HepG2 (cell line): ENCODE results near the gene AHSG. TPM values are rescaled to one million over a fixed set of nuclear protein-coding genes. Genes with fewer than 3 reads are reported as not detected.
"Not testable (repeated sequence)": the region's sequence is repeated elsewhere in the genome, so short reads cannot be mapped to it uniquely, and the experiment has no call there.

ENCODE experiments used
- ATAC-seq: fragments of 200-7000 bp; cut with Tn5 transposase; 3 replicates; pipeline ENCODE4 v1.9.1; 2020; ENCODE audit warnings: mild to moderate bottlenecking, moderate library complexity
- BruUV-seq: library from RNA; stranded (reverse); fragments of 400-500 nt; replicated peaks from 2 replicates; lab custom pipeline; 2021; lab: Mats Ljungman, UMichigan
- CTCF ChIA-PET: fragments of 300-600 bp; formaldehyde crosslinking; extraction: SDS; loops from one replicate; lab custom pipeline; 2021; ENCODE audit warnings: low total read pairs, inconsistent platforms, low intra/inter-chr PET ratio; lab: Yijun Ruan, JAX
- POLR2A ChIA-PET: fragments of 350-600 bp; sonication (Branson Sonifier 250); formaldehyde crosslinking; loops from one replicate; lab custom pipeline; 2020; ENCODE audit warnings: antibody characterized with exemption, inconsistent platforms; lab: Yijun Ruan, JAX
- DNase-seq: peaks from one replicate; pipeline ENCODE4 v3.0.0-alpha.2; 2015; ENCODE audit warnings: low spot score
- FAIRE-seq: peaks from 3 replicates; lab custom pipeline; 2011; peaks lifted over from hg19 to GRCh38; lab: Jason Lieb, UNC
- H2AFZ ChIP-seq: one replicate; pipeline ENCODE4 v1.6.1; 2011; ENCODE audit warnings: low read length, inconsistent platforms
- H3K27ac ChIP-seq: fragments of 300-600 bp; 3 replicates; pipeline ENCODE4 v1.8.0; 2011; ENCODE audit warnings: mixed run types, mild to moderate bottlenecking, mixed read lengths, low read length, inconsistent platforms; ENCODE audit not compliant: insufficient read depth; ENCODE audit errors: extremely low read length
- H3K27me3 ChIP-seq, 2 experiments: fragments of 200-600 bp in 1 of 2; 2 replicates in 1 of 2; 3 replicates in 1 of 2; pipeline versions ENCODE4 v1.6.0 to v1.8.0; 2011; ENCODE audit warnings: low read length in 2 of 2, mild to moderate bottlenecking in 2 of 2, moderate library complexity in 2 of 2, inconsistent platforms in 1 of 2; ENCODE audit not compliant: insufficient read depth in 2 of 2, control insufficient read depth in 1 of 2
- H3K36me3 ChIP-seq, 2 experiments: fragments of 200-600 bp in 1 of 2; replicated peaks in 1 of 2; 2 replicates in 1 of 2; 3 replicates in 1 of 2; pipeline versions ENCODE4 v1.5.1 to v1.8.0; 2011; ENCODE audit warnings: low read length in 2 of 2, inconsistent platforms in 1 of 2; ENCODE audit not compliant: insufficient read depth in 2 of 2, control insufficient read depth in 1 of 2
- H3K4me1 ChIP-seq: 2 replicates; pipeline ENCODE4 v1.5.1; 2012; ENCODE audit warnings: low read length, inconsistent platforms; ENCODE audit not compliant: insufficient read depth
- H3K4me2 ChIP-seq: 2 replicates; pipeline ENCODE4 v1.6.0; 2011; ENCODE audit warnings: low read depth, low read length, inconsistent platforms
- H3K4me3 ChIP-seq, 3 experiments: fragments of 200-600 bp in 1 of 3; sonication (generic), shearing (Covaris generic) in 1 of 3; replicated peaks in 1 of 3; 2 replicates each; pipeline ENCODE4 v1.5.1; 2011 to 2016; ENCODE audit warnings: low read length in 3 of 3, inconsistent platforms in 2 of 3, low read depth in 2 of 3, mild to moderate bottlenecking in 2 of 3, control low read depth in 1 of 3, mixed read lengths in 1 of 3; ENCODE audit not compliant: insufficient read depth in 1 of 3
- H3K79me2 ChIP-seq: one replicate; pipeline ENCODE4 v1.6.1; 2011; ENCODE audit warnings: low read length, inconsistent platforms; ENCODE audit not compliant: insufficient read depth
- H3K9ac ChIP-seq: 2 replicates; pipeline ENCODE4 v1.6.0; 2011; ENCODE audit warnings: mild to moderate bottlenecking, low read depth, low read length, inconsistent platforms; ENCODE audit not compliant: insufficient read depth
- H3K9me3 ChIP-seq: 2 replicates; pipeline ENCODE4 v1.5.1; 2012; ENCODE audit warnings: mild to moderate bottlenecking, low read length
- H4K20me1 ChIP-seq: 2 replicates; pipeline ENCODE4 v1.6.0; 2011; ENCODE audit warnings: inconsistent platforms, mild to moderate bottlenecking, low read length, moderate library complexity; ENCODE audit not compliant: insufficient read depth
- ATF2 ChIP-seq: sonication (generic); formaldehyde crosslinking; IDR thresholded peaks from 2 replicates; pipeline ENCODE4 v1.4.0; 2020; ENCODE audit warnings: missing genetic modification reagents
- BRCA1 ChIP-seq: sonication (generic); formaldehyde crosslinking; IDR thresholded peaks from 2 replicates; pipeline ENCODE4 v1.4.0; 2020; ENCODE audit warnings: missing genetic modification reagents
- CBFB ChIP-seq: sonication (generic); formaldehyde crosslinking; IDR thresholded peaks from 2 replicates; pipeline ENCODE4 v1.4.0; 2020; ENCODE audit warnings: missing genetic modification reagents
- ELF1 ChIP-seq: sonication (generic); formaldehyde crosslinking; IDR thresholded peaks from 2 replicates; pipeline ENCODE4 v1.4.0; 2020; ENCODE audit warnings: missing genetic modification reagents
- ELF3 ChIP-seq: IDR thresholded peaks from 2 replicates; pipeline ENCODE4 v1.6.1; 2016; ENCODE audit warnings: missing genetic modification reagents, missing compliant biosample characterization
- FOXO1 ChIP-seq: sonication (generic); formaldehyde crosslinking; IDR thresholded peaks from 2 replicates; pipeline ENCODE4 v1.4.0; 2020; ENCODE audit warnings: missing genetic modification reagents
- GATAD1 ChIP-seq: IDR thresholded peaks from 2 replicates; pipeline ENCODE4 v1.6.1; 2016; ENCODE audit warnings: missing genetic modification reagents, missing compliant biosample characterization
- HMG20A ChIP-seq: IDR thresholded peaks from 2 replicates; pipeline ENCODE4 v1.6.1; 2016; ENCODE audit warnings: borderline replicate concordance
- HNF4A ChIP-seq: sonication (generic); formaldehyde crosslinking; IDR thresholded peaks from 2 replicates; pipeline ENCODE4 v1.4.0; 2020; ENCODE audit warnings: missing genetic modification reagents
- HOXA7 ChIP-seq: sonication (generic); formaldehyde crosslinking; IDR thresholded peaks from 2 replicates; pipeline ENCODE4 v1.8.1; 2022; ENCODE audit warnings: mild to moderate bottlenecking, missing genetic modification reagents, moderate library complexity
- IRF2 ChIP-seq: IDR thresholded peaks from 2 replicates; pipeline ENCODE4 v1.6.1; 2018; ENCODE audit warnings: missing genetic modification reagents, missing compliant biosample characterization
- KAT2B ChIP-seq: fragments of 150-350 bp; IDR thresholded peaks from 2 replicates; pipeline ENCODE4 v1.6.1; 2014; ENCODE audit warnings: low read depth, low read length, borderline replicate concordance
- NFIC ChIP-seq: IDR thresholded peaks from 2 replicates; pipeline ENCODE4 v1.6.1; 2012; ENCODE audit warnings: mild to moderate bottlenecking, low read length, inconsistent platforms
- NONO ChIP-seq, 2 experiments: fragments of 450-650 bp in 1 of 2; sonication (generic) in 1 of 2; formaldehyde crosslinking in 1 of 2; IDR thresholded peaks in 1 of 2; conservative IDR thresholded peaks in 1 of 2; 2 replicates each; pipeline versions ENCODE4 v1.6.1 to v1.8.0; 2017 to 2022; ENCODE audit warnings: mild to moderate bottlenecking in 1 of 2, missing genetic modification reagents in 1 of 2, moderate library complexity in 1 of 2
- NR2F2 ChIP-seq: IDR thresholded peaks from 2 replicates; pipeline ENCODE4 v1.6.1; 2012; ENCODE audit warnings: low read depth, inconsistent platforms, borderline replicate concordance
- PITX1 ChIP-seq: sonication (generic); formaldehyde crosslinking; IDR thresholded peaks from 2 replicates; pipeline ENCODE4 v1.5.1; 2020; ENCODE audit warnings: mild to moderate bottlenecking, missing genetic modification reagents
- POGZ ChIP-seq: sonication (generic); formaldehyde crosslinking; IDR thresholded peaks from 2 replicates; pipeline ENCODE4 v1.4.0; 2020; ENCODE audit warnings: mild to moderate bottlenecking, missing genetic modification reagents
- REPIN1 ChIP-seq: sonication (generic); formaldehyde crosslinking; IDR thresholded peaks from 2 replicates; pipeline ENCODE4 v1.8.0; 2022; ENCODE audit warnings: missing genetic modification reagents, low read depth, mild to moderate bottlenecking, borderline replicate concordance
- SPEN ChIP-seq: sonication (generic); formaldehyde crosslinking; IDR thresholded peaks from 2 replicates; pipeline ENCODE4 v1.5.1; 2020; ENCODE audit warnings: low read depth, mild to moderate bottlenecking, missing genetic modification reagents
- THAP11 ChIP-seq: IDR thresholded peaks from 2 replicates; pipeline ENCODE4 v1.6.1; 2016; ENCODE audit warnings: missing biosample characterization, missing genetic modification reagents
- ZBTB25 ChIP-seq: IDR thresholded peaks from 2 replicates; pipeline ENCODE4 v1.6.1; 2018; ENCODE audit warnings: missing genetic modification reagents
- ZMYM4 ChIP-seq: sonication (generic); formaldehyde crosslinking; IDR thresholded peaks from 2 replicates; pipeline ENCODE4 v1.8.1; 2023; ENCODE audit warnings: mild to moderate bottlenecking, missing genetic modification reagents
- ZNF317 ChIP-seq: sonication (generic); formaldehyde crosslinking; IDR thresholded peaks from 2 replicates; pipeline ENCODE4 v1.5.0; 2020; ENCODE audit warnings: mild to moderate bottlenecking, missing genetic modification reagents
- WGBS: methylation state at CpG from one replicate; pipeline ENCODE4 v1.1.6; 2017; ENCODE audit warnings: low lambda C conversion rate; 5-methylcytosine and 5-hydroxymethylcytosine counted together
- in situ Hi-C: cut with HindIII; loops from 2 replicates; pipeline ENCODE4 v1.10.0; 2017; ENCODE audit warnings: low pct_unique_long_range_greater_than_20kb; ENCODE audit not compliant: extremely low pct_ligation_motif_present
- intact Hi-C: fragments of 100-400 bp; cut with micrococcal nuclease; formaldehyde crosslinking; loops from one replicate; pipeline ENCODE4 v1.10.0; 2022; ENCODE audit not compliant: unreplicated experiment
- polyA plus RNA-seq, 8 experiments: library from polyadenylated mRNA; depleted of rRNA in 3 of 8; stranded (reverse) in 7 of 8; unstranded in 1 of 8; fragments of >200 nt; fragmentation: Illumina TruSeq in 4 of 8; extraction: Trizol in 4 of 8; gene quantifications; 2 replicates each; pipeline versions ENCODE4 v1.2.1 to v1.2.3, GENCODE V29; 2011 to 2016; ENCODE audit warnings: low read depth in 4 of 8, missing spikeins in 1 of 8, mixed read lengths in 1 of 8; ENCODE audit not compliant: insufficient read depth in 1 of 8
- total RNA-seq, 5 experiments: library from RNA; depleted of rRNA; stranded (reverse); fragments of >200 nt; fragmentation: Illumina TruSeq; extraction: Trizol; gene quantifications; 2 replicates each; pipeline ENCODE4 v1.2.3, GENCODE V29; 2016; ENCODE audit warnings: low read depth in 1 of 5

AHSG gene
- total and polyA plus RNA-seq, 2 of the 13 experiments (the other 11 are each of a cell fraction or from before 2014, with no cell fraction given) = 2,043 to 19,152 TPM

DNA sequence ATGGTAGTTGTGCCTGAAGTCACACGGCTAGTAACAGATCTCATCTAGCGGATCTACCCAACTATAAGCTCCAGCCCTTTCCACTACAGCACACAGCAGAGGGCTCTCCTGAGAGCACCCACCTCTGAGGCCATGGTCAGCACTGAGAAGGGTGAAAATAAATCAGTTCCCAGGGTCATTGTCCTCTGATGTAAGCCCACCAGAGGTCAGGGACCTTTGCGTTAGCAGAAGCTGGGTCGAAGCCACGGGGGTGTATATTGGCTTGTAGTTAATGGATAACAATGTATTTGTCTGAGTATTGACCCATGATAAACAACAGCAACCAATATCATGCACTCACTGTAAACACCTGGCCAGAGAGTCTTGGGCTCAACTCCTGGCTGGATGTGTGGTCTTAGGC is 21.3 kb downstream of the AHSG start:
- ATAC-seq (peak; percentile 83), FAIRE-seq (peak; percentile 92), DNase-seq (peak; percentile 76)
- H3K9me3 ChIP-seq; H3K36me3 ChIP-seq; BruUV-seq; H3K4me3 ChIP-seq; intact Hi-C loops; H3K27me3 ChIP-seq; in situ Hi-C loops; H2AFZ ChIP-seq; H3K9ac ChIP-seq; H4K20me1 ChIP-seq; H3K27ac ChIP-seq; H3K79me2 ChIP-seq; TF ChIP-seq NONO (IDR thresholded peaks at IDR 0.05): not testable (repeated sequence)
- peak overlapping the region; percentile 18; the same call in 1 of the 2 replicates for H3K4me2 ChIP-seq
- peaks cover 56% of the 10 kb centered on the region for H3K4me1 ChIP-seq
- 15% methylated on average over 5 of the region's 5 CpGs for WGBS
- ChIA-PET CTCF (interaction anchor here (1.7 kb wide), 1 partner anchor 119 kb away, joined by 5 read pairs; no protein-coding TSS in a partner anchor), POLR2A (interaction anchor here (0.8 to 1.5 kb wide), 12 partner anchors 9 to 149 kb away, joined by 3 to 12 read pairs (median 4); partner anchors contain the start of gene EIF4A2)
- TF ChIP-seq NONO (CRISPR knock-in tag; conservative IDR thresholded peaks at IDR 0.05) (peak; percentile 74), HNF4A (CRISPR knock-in tag) (peak; percentile 87), ELF3 (CRISPR knock-in tag) (0 out of 2 replicates have a peak, but pooled peaks have one; percentile 28), ATF2 (peak; percentile 68; the same call in 1 of the 2 replicates), ZNF317 (peak; percentile 33; the same call in 1 of the 2 replicates), ZBTB25 (CRISPR knock-in tag) (peak; percentile 45; the same call in 1 of the 2 replicates), HOXA7 (CRISPR knock-in tag) (peak; percentile 76; the same call in 1 of the 2 replicates), NR2F2 (peak; percentile 98), GATAD1 (peak; percentile 43; the same call in 1 of the 2 replicates), ELF1 (CRISPR knock-in tag) (0 out of 2 replicates have a peak, but pooled peaks have one; percentile 11), FOXO1 (CRISPR knock-in tag) (peak; percentile 87), KAT2B (peak; percentile 65; the same call in 1 of the 2 replicates), THAP11 (peak; percentile 74), REPIN1 (CRISPR knock-in tag) (peak; percentile 81; the same call in 1 of the 2 replicates), POGZ (CRISPR knock-in tag) (peak; percentile 40; the same call in 1 of the 2 replicates), CBFB (CRISPR knock-in tag) (0 out of 2 replicates have a peak, but pooled peaks have one; percentile 38), ZMYM4 (CRISPR knock-in tag) (peak; percentile 79), BRCA1 (CRISPR knock-in tag) (peak; percentile 83; the same call in 1 of the 2 replicates), IRF2 (CRISPR knock-in tag) (peak; percentile 82), SPEN (CRISPR knock-in tag) (peak; percentile 64; the same call in 1 of the 2 replicates), NFIC (peak; percentile 80), HMG20A (CRISPR knock-in tag) (peak; percentile 100), PITX1 (CRISPR knock-in tag) (peak; percentile 88)
